MM.1S (cell line): ENCODE data around the gene DNAJC3.

Experiments used
- EZH2phosphoT487 ChIP-seq: fragments of 300-600 bp; sonication (generic); IDR thresholded peaks from 2 replicates; pipeline ENCODE4 v1.6.1; 2018; ENCODE audit warnings: antibody characterized with exemption, low read length
- TF ChIP-seq, protein P1 (sequence below): fragments of 300-600 bp; sonication (generic); IDR thresholded peaks from 2 replicates; pipeline ENCODE4 v1.5.1; 2016; ENCODE audit warnings: antibody characterized with exemption, low read length, mixed read lengths

DNA sequence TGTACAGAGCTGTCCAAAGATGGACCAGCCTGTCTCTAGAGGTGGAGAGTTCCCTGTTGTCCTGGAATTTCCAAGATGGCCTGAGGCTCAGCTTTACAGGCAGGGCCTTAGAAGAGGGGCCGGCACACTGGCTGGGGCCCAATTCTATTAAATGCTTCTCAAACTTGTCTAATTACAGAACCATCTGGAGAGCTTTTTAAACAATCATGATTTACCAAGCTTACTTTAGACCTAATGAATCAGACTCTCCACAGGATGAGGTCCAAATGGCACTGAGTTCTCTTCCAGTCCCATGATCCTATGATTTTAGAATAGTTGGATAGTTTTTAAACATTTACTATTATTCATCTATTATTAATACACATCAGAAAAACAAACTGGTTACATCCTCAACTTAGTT is 123.5 kb downstream of the DNAJC3 start:
- TF ChIP-seq, protein P1, sequence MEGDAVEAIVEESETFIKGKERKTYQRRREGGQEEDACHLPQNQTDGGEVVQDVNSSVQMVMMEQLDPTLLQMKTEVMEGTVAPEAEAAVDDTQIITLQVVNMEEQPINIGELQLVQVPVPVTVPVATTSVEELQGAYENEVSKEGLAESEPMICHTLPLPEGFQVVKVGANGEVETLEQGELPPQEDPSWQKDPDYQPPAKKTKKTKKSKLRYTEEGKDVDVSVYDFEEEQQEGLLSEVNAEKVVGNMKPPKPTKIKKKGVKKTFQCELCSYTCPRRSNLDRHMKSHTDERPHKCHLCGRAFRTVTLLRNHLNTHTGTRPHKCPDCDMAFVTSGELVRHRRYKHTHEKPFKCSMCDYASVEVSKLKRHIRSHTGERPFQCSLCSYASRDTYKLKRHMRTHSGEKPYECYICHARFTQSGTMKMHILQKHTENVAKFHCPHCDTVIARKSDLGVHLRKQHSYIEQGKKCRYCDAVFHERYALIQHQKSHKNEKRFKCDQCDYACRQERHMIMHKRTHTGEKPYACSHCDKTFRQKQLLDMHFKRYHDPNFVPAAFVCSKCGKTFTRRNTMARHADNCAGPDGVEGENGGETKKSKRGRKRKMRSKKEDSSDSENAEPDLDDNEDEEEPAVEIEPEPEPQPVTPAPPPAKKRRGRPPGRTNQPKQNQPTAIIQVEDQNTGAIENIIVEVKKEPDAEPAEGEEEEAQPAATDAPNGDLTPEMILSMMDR = no peak
- TF ChIP-seq EZH2phosphoT487 = no peak
